Left hindlimb (tissue), 1 donor: ENCODE results near the gene INTS3.
"Not testable (repeated sequence)": the region's sequence is repeated elsewhere in the genome, so short reads cannot be mapped to it uniquely, and the experiment has no call there.

Experiments used
- DNase-seq: peaks from one replicate; pipeline ENCODE4 v3.0.0-alpha.2; 2018

Gene INTS3

DNA sequence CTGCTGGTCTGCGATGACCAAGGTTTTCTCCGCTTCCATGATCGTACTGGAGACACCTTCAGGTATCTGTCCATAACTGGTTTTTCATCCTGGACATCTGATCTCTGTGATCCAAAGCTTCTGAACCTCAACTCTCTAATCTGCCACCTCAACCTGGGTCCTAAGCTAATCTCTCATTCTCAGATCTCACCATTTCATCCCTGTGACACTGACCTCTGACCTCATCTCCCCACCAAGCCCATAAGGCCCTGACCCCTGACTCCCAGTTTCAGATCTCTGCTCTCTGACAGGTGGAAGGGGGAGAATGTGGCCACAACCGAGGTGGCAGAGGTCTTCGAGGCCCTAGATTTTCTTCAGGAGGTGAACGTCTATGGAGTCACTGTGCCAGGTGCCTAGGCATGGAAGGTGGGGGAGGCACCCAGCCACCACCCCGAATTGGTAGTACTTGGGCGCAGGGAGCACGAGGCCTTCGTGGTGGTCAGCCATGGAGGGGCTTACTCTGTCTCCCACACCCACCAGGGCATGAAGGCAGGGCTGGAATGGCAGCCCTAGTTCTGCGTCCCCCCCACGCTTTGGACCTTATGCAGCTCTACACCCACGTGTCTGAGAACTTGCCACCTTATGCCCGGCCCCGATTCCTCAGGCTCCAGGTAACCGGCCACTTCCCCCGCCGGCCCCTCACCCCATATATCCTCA is 51.1 kb downstream of the INTS3 start:
- DNase-seq, result no peak

DNA sequence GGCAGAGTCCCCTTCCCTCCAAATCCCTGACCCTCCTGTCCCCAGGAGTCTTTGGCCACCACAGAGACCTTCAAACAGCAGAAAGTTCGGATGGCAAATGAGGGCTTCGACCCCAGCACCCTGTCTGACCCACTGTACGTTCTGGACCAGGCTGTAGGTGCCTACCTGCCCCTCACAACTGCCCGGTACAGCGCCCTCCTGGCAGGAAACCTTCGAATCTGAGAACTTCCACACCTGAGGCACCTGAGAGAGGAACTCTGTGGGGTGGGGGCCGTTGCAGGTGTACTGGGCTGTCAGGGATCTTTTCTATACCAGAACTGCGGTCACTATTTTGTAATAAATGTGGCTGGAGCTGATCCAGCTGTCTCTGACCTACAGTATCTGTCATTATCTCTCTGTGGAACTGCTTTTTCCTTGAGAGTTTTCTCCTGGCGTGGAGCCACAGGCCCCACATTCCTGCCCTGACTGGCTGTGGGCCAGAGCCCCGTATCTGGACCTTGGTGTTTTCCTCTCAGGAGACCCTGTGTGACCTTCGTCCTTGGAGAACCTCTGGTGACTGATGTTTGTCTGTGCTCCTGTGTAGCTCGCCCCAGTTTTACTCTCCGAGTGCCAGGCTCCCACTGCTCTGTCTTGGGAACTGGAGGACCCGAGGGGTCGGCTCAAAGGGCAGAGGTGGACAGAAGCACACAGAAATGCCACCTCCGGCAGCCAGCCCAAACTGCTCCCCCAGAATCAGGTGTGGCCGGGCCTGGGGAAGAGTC is 52.1 kb downstream of the INTS3 start:
- DNase-seq, result no peak

DNA sequence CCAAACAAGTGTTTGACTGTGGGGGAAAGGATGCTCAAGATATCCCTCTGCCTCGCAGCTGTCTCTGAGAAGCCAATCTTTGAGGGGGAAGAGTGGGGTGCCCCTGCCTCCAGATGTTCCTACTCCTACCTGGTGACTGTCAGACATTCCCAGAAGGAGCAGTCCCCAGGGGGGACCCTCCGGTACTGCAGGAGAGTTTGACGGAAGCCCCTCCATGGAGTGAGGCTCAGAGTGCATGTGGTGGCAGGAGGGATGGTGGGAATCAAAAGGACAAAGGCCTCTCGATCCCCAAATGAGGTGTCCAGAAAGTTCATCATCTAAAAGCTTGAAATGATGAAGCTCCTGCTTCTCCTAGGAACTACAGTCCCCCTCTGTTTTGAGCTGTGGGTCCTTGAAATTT is 52.7 kb downstream of the INTS3 start:
- no peak for DNase-seq

DNA sequence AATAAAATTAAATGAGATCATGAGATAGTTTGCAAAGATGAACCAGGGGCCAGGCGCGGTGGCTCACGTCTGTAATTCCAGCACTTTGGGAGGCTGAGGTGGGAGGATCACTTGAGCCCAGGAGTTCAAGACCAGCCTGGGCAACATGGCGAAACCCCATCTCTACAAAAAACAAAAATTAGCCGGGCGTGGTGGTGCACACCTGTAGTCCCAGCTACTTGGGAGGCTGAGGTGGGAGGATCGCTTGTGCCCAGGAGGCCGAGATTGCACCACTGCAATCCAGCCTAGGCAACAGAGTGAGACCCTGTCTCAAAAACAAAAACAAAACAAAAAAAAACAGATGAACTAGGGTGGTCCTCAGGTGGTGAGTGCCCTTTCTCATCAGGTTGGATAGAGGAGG is 54.8 kb downstream of the INTS3 start:
- DNase-seq, result not testable (repeated sequence)

DNA sequence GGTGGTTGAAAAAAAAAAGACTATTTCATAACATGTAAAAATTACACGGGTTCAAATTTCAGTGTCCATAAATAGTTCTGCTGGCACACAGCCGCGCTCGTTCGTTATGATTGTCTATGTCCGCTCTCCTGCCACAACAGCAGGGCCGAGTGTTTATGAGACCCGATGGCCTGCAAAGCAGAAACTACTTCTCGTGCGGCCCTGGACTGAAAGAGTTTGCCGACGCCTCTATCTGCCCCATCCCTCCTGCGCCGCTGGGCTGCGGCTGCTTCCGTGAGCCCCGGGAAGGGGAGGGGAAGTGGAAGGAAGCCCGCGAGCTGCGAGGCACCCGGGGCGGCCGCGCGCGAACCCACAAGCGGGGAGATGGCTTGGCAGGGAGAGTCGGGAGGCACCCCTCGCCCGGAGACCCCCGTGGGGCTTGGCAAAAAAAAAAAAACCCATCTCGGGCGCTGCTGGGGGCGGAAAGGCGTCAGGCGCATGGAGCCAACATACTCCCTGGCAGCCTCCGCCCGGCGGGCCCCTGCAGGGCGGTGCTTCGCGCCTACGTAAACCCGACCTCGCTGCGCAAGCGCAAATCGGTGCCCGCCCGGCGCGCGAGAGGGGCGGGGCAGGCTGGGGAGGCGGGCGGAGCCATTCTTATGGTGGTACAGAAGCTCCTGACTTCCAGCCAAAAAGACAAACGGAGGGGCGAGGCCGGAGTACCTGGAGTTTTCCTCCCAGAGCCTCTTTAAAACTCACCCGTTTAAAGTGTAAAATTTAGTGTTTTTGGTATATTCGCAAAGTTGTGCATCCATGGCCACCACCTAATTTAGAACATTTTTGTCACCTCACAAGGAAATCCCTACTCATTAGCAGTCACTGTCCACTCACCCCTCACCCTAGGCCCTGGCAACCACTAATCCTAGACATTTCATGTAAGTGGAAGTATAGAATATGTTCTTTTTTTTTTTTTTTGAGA is 55.7 kb downstream of the INTS3 start:
- peak; percentile 94 for DNase-seq

DNA sequence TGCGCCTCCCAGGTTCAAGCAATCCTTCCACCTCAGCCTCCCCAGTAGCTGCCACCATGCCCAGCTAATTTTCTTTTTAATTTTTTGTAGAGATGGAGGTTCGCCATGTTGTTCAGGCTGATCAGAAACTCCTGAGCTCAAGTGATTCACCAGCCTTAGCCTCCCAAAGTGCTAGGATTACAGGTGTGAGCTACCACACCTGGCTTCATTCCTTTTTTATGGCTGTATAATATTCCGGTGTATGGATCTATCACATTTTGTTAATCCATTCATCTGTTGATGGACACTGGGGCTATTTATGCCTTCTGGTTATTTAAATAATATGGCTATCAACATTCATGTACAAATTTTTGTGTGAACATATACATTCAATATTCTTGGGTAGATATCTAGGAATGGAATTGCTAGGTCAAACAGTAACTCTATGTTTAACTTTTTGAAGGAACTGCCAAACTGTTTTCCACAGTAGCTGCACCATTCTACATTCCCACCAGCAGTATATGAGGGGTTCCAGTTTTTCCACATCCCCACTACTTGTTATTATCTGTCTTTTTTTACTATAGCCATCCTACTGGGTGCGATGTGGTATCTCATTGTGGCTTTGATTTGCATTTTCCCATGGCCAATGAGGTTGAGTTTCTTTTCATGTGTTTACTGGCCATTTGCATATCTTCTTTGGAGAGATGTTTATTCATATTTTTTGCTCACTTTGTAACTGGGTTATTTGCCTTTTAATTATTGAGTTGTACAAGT is 58.4 kb downstream of the INTS3 start:
- no peak for DNase-seq

DNA sequence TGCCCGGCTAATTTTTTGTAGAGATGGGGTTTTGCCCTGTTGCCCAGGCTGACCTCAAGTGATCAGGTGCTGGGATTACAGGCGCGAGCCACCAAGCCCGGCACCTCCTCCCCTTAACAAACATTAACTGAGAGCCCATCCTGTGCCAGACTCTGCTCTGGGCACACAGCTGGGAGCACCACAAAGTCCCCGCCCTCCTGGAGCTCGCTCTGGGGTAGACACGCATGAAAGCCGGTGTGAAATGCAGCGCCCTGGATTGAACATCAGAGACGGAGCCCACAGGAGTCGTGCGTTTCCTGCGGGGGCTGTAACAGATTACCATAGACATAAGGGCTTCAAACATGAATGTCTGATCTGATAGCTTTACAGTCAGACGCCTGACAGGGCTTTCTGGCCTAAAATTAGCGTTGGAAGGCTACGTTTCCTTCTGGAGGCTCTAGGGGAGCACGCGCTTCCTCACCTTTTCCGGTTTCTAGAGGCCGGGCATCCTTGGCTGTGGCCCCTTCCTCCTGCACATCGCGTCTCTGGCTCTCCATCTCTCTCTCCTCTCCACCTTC is 61.7 kb downstream of the INTS3 start:
- peak; percentile 42 for DNase-seq

DNA sequence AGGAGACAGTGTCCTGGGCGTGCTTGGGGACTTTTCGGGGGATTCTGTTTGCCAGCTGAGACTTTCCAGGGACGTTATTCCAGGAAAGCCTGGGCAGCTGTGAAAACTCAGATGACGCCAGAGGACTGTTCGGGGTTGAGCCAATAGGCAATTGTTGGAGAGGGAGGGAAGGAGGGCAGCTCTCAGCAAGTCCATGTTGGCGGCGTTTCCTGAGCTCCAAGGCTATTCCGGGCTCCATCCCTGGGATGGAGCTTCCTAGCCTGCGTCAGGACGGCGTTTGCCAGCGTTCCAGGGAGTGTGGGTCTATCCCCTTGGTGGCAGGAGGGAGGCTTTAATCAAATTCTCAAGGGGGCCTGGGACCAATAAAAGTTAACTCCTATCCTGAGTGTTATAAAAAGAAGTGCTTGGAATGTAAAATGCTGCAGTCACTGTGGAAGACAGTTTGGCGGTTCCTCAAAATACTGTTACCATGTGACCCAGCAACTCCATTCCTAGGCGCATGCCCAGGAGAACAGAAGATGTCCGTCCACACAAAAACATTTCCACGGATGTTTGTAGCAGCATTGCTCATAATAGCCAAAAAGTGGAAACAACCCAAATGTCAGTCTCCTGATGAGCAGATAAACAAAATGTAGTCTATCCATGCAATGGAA is 62.6 kb downstream of the INTS3 start:
- peak; percentile 91 for DNase-seq

DNA sequence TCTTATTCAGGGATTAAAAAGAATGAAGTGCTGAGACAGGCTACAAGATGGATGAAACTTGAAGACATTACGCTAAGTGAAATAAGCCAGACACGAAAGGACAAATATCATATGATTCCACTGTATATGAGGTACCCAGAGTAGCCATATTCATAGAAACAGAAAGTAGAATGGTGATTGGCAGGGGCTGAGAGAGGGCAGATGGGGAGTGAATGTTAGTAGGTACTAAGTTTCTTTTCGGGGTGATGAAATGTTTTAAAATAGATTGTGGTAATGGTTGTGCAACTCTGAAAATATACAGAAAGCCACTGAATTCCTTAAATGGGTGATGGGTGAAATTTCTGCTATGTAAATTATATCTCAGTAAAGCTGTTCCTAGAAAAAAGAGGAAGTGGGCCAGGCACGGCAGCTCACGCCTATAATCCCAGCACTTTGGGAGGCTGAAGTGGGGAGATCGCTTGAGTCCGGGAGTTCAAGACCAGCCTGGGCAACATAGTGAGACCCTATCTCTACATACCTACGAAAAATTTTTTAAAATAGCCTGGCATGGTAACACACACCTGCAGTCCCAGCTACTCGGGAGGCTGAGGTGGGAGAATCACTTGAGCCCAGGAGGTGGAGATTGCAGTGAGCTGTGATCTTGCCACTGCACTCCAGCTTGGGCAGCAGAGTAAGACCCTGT is 63.3 kb downstream of the INTS3 start:
- DNase-seq, result no peak

DNA sequence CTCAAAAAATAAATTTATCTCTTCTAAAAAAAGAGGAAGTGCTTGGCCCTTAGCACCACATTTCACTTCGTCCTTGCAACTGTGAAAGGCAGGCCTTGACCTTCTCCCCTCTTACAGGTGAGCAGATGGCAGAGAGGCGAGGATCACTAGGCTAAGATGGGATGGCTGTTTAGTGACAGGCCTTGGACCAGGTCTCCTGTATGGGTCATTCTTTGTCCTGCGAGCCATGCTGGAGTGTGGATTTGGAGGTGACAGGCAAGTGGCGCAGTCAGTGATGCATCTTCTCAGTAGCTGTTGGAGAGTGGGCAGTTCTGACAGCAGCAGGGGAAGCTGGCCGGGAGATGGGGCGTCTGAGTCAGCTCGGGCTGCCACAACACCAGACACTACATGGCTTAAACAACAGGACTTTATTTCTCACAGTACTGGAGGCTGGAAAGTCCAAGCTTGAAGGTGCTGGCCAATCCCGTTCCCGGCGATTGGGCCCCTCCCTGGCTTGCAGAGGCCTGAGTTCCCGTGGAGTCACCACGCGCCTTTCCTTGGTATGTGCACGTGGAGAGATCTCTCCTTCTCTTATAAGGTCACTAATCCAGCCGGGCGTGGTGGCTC is 63.9 kb downstream of the INTS3 start:
- no peak for DNase-seq

DNA sequence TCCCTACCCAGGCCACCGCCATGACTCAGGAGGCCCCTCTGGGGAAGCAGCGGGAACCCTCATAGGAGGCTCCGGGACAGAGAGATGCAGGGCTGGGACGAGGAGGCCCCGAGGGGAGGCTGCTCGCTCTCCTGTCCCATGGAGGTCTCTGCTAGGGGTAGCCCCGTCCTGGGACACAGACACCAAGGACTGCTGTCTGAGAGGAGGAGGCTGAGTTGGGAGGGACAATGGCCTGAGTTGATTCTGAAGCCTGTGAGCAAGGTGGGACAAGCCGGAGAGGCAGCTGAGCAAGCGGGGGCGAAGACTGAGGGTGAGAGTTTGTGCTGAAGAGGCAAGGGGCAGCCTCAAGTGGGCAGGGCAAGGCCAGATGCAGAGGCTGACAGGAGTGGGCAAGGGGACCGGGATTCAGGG is 64.8 kb downstream of the INTS3 start:
- no peak for DNase-seq

DNA sequence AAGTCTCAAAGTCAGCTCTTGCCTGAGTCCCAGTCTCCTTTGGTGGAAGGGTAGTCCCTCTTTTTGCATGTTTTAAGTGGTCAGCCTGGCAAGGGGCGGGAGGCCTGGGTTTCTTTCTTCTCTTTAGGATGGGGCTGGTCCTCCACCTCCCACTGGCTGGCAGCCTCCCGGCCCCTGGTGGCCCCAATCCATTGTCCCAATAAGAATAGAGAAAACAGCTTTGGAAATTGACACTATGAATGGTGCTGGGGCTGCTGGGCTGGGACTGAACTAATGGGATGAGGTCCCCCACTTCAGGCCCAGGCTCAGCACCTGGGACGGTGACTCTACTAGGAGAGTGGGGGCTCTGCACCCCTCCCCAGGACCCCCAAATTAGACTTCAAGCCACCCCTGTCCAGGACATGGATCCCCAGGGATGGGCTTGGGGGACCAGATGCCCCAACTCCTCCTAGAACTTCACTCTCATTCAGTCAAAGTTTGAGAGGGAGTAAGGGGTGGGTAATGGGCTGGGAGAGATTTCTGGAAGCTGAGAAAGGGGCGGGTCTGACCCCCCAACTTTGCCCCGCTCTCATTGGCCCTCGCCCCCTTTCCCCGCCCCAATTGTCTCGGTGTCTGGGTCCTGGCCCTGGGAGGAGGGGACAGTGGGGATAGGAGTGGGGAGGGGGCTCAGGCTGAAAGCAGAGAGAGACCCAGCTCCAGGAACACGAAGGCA is 65.6 kb downstream of the INTS3 start:
- no peak for DNase-seq

DNA sequence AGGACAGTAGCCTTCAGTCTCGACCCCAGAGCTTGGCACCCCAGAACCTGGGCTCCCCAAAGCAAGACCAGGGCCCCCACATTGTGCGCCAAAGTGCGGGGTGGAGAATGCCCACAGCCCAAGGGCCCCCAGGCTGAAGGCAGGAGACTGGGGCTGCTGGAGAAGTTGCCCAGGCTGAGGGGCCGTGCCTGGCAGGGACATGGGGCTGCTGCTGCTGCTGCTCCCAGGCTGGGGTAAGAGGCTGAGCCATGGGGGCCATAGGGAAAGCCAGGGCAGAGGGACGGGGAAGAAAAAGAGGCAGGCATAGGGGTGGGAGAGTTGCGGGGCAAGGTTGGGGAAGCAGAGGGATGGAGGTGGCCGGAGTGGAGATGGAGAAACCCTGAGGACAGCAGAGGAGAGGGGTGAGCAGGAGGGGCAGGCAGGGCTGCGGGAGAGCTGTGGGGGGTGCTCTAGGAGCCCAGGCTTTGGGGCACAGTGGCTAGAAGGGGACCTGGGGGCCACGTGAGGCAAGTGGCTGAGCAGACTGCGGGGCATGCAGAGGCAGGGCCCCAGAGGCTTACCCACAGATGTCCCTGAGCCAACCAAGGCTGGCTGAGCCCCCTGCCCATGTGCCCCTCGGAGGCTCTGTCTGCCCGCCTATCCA is 66.2 kb downstream of the INTS3 start:
- DNase-seq, result no peak

DNA sequence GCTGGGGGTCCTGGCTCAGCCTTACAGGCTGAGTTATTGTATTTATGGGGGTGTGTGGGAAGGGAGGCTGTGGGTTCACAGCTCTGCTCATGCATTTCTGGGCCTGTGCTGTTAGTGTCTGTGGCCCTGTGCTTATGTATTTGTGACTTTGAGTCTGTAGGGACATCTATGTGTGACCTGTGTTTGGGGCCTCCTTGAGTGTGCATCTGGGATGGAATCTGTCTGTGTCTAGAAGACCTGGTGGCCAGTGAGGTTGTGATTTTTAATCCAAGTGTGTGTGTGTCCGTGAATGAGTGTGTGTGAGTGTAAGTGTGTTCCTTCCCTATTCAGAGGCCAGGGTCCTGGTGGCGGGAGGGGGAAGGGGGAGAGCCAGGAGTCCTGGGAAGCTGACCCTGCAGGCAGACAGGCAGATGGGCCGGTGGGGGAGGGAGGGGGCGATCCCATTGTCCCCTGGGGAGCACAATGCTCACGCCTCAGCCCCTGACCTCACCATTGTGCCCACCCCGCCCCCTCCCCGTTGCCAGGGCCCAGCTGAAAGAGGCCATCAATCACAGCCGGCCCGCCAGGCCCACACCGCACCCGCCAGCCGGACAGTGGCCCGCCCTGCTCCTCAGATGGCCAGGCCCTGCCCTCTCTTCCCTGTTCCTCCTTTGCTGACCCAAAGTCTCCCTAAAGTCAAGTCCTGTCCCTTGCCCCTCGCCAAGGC is 66.9 kb downstream of the INTS3 start:
- no peak for DNase-seq

DNA sequence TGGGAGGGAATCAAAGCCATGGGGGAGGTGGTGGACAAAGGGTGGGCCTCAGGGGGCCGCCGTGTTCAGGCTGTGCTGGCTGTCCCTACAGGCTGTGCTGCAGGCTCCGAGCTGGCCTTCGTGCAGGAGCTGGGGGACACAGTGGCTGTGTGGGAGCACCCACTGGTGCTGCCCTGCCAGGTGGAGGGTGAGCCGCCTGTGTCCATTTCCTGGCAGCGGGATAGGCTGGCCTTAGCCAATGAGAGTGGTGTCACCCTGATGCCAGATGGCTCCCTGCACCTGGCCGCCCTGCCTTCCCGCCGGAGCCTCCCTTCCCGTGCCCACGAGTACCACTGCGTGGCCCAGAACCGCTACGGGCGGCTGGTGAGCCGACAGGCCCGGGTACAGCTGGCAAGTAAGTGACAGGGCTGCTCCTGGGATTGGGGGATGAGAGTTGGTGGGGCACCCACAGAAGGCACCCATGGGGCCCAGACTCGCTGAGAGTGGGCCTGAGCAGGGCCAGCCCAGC is 67.5 kb downstream of the INTS3 start:
- no peak for DNase-seq

DNA sequence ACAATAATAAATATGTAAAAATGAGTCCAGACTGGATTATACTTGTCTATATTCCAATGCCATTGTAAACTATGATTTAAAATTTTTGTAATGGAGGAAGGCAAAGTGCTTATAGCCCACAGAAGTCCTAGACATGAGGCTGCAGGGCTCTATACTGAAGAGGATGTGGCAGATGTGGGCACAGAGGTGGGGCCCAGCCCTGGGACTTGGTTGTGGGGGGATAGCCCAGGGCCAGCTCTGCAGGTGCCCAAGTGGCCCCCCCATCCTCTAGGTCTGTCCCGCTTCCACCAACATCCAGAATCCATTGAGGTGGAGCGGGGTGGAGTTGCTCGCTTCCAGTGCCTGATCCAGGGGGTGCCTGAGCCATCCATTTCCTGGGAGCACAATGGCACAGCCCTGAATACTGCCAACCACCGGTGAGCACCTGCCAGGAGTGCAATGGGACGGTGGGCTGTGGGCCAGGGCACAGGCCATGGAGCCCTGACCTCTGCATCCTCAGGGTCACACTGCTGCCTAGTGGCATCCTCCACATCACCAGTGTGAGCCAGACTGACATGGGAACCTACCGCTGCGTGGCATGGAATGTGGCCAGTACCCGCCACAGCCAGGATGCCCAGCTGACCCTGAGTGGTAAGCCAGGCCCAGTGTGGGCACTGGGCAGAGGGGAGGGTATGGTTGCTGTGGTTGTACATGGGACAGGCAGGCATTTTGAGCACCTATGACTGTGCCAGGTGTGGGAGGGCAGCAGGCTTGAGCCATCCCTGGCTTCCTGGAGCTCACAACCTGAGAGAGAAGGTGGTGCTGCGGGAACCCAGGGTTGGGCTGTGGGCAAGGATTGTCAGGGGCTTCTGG is 68.3 kb downstream of the INTS3 start:
- DNase-seq, result no peak

DNA sequence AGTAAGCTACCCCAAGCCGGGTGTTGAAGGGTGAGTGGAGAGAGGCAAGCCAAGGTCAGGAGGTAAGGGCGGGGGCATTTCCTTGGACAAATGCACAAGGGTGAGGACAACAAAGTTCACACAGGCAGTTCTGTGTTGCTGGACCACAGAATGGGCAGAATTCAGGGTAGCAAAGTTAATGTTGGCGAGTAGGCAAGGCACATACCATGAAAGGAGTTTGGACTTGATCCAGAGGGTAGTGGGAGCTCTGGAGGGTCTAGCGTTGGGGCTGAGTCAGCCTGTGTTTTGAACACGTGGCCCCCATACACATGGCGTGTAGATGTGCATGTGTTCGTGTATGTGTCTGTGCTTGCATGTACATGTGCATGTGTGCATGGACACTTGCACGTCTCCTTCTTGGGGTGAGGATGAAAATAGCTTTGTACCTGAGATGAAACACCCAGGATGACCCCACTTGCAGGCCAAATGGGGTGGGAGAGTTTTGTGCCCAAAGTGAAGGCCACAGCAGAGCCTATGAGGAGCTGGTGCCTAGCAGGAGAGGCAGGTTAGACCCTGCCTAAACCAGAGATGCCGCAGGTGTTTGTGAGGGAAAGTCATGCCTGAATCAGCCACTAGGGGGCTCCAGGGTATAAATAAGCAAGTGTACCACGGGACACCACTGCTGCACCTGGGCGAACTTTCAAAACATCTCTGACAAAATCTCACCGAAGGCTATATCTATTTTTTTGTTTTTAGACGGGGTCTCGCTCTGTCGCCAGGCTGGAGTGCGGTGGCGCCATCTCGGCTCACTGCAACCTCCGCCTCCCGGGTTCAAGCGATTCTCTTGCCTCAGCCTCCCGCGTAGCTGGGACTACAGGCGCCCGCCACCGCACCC is 69.2 kb downstream of the INTS3 start:
- no peak for DNase-seq
